Type B pancreatic cell (in vitro differentiated cells): Measurements from ENCODE around the gene HCFC1. TPM values are rescaled to one million over a fixed set of nuclear protein-coding genes. Genes with fewer than 3 reads are reported as not detected.
A peak's percentile ranks its signal among the peaks of the same experiment; 100 is the strongest.

Experiments
- DNase-seq: peaks from one replicate; pipeline ENCODE4 v3.0.0; 2021; ENCODE audit warnings: mixed read lengths; ENCODE audit not compliant: unreplicated experiment; ENCODE audit errors: extremely low spot score
- H3K27ac Mint-ChIP-seq: 2 replicates; pipeline ENCODE4 v1.8.0; 2021; ENCODE audit warnings: mild to moderate bottlenecking, mixed read lengths
- H3K27me3 Mint-ChIP-seq: 2 replicates; pipeline ENCODE4 v1.8.0; 2021; ENCODE audit warnings: mixed read lengths
- H3K36me3 Mint-ChIP-seq: 2 replicates; pipeline ENCODE4 v1.8.0; 2021; ENCODE audit warnings: mixed read lengths
- H3K4me1 Mint-ChIP-seq: one replicate; pipeline ENCODE4 v1.8.0; 2021; ENCODE audit warnings: mixed read lengths; ENCODE audit not compliant: unreplicated experiment
- H3K4me3 Mint-ChIP-seq: 2 replicates; pipeline ENCODE4 v1.8.0; 2021; ENCODE audit warnings: mild to moderate bottlenecking, mixed read lengths
- H3K9me3 Mint-ChIP-seq: 2 replicates; pipeline ENCODE4 v1.8.0; 2021; ENCODE audit warnings: mixed read lengths
- CTCF ChIP-seq: fragments of 200-600 bp; sonication (generic); conservative IDR thresholded peaks from 2 replicates; pipeline ENCODE4 v1.5.0; 2021; ENCODE audit warnings: antibody characterized with exemption, mild to moderate bottlenecking
- total RNA-seq: library from RNA; stranded (reverse); gene quantifications from 2 replicates; pipeline ENCODE4 v1.2.1, GENCODE V29; 2021; ENCODE audit warnings: low replicate concordance

The HCFC1 gene
- total RNA-seq, 1 donor from 2014 or later = 98.0 TPM

GRCh38 chrX:154011376-154012335 lies 40.0 kb upstream of the HCFC1 start:
- Mint-ChIP-seq H3K27ac (no peak overlapping the region), H3K4me1 (no peaks in the 10 kb centered on the region), H3K36me3 (peaks cover 5% of the 10 kb centered on the region), H3K9me3 (no peaks in the 10 kb centered on the region), H3K27me3 (no peaks in the 10 kb centered on the region), H3K4me3 (no peak overlapping the region)
- no peak for TF ChIP-seq CTCF
- DNase-seq = no peak

DNA sequence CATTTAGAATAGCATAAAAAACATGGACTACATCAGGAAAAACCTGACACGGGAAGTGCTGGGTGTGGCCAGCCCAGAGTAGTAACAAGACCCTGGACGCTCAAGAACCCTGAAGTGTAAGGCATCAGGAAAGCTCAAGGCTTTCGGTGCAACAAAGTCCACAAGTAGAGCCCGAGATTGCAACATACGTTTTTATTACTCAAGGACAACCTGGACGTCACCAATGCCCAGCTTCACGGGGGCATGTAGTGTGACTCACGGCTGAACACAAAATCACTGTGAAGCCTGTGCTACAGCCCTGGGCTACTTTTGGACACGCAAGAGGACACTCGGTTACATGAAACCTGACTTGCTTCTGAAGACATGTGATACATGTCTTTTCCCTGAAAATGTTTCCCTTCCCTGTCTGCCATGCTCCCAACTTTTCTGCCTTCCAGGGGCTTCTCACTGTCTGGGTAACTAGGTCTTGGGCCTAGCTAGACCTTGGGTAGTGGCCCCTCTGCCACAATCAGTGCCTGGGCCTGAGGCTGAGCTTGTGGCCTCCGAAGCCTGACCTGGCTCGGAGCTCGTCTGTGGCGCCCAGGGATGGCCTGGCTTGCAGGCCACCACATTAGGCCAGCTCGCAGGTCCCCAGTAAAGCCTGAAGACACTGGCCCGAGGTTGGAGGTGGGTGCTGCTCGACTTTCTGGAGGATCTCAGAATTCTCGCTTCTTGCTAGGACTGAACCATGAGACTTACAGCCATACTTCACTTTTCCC lies 38.9 kb upstream of the HCFC1 start:
- no peaks in the 10 kb centered on the region for H3K9me3 Mint-ChIP-seq
- TF ChIP-seq CTCF = no peak
- H3K4me3 Mint-ChIP-seq = no peak overlapping the region
- peaks cover 5% of the 10 kb centered on the region for H3K36me3 Mint-ChIP-seq
- no peaks in the 10 kb centered on the region for H3K4me1 Mint-ChIP-seq
- H3K27me3 Mint-ChIP-seq = no peaks in the 10 kb centered on the region
- H3K27ac Mint-ChIP-seq = no peak overlapping the region
- no peak for DNase-seq

DNA sequence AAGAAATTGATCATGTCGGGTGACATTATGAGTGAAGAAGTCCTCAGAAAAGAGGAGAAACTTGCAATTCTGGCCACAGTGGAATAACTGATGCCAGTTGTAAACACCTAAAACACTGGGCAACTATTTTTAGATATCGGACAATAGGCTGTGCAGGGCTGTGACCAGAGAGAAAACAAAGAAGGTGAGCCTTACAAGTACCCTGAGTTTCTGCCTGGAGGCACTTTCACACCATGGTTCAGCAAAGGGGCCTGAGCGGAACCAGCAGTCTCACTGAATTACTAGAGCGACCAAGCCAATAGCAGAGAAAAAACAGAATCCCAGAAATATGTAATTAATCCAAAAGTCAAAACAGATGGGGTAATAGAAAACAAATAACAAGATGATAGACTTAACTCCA lies 36.9 kb upstream of the HCFC1 start:
- no peak for DNase-seq
- no peak overlapping the region for H3K27ac Mint-ChIP-seq
- H3K9me3 Mint-ChIP-seq = no peaks in the 10 kb centered on the region
- peaks cover 5% of the 10 kb centered on the region for H3K36me3 Mint-ChIP-seq
- no peak for TF ChIP-seq CTCF
- no peaks in the 10 kb centered on the region for H3K27me3 Mint-ChIP-seq
- H3K4me1 Mint-ChIP-seq = peaks cover 5% of the 10 kb centered on the region
- no peak overlapping the region for H3K4me3 Mint-ChIP-seq

- Mint-ChIP-seq H3K9me3 (no peaks in the 10 kb centered on the region), H3K36me3 (peaks cover 5% of the 10 kb centered on the region), H3K27me3 (no peaks in the 10 kb centered on the region)
These were observed 35.3 kb upstream of the HCFC1 start for GRCh38 chrX:154006947-154007346.

GRCh38 chrX:154004315-154004714 lies 32.7 kb upstream of the HCFC1 start:
- peaks cover 8% of the 10 kb centered on the region for H3K36me3 Mint-ChIP-seq
- H3K27ac Mint-ChIP-seq = peak overlapping the region; percentile 0
- no peaks in the 10 kb centered on the region for H3K9me3 Mint-ChIP-seq
- no peak for DNase-seq
- H3K4me3 Mint-ChIP-seq = no peak overlapping the region
- no peaks in the 10 kb centered on the region for H3K27me3 Mint-ChIP-seq
- TF ChIP-seq CTCF = no peak
- H3K4me1 Mint-ChIP-seq = peaks cover 10% of the 10 kb centered on the region

More at GRCh38 chrX:154006947-154007346, 35.3 kb upstream of the HCFC1 start:
- no peak for TF ChIP-seq CTCF
- DNase-seq = no peak
- peaks cover 5% of the 10 kb centered on the region for H3K4me1 Mint-ChIP-seq
- H3K27ac Mint-ChIP-seq = no peak overlapping the region
- H3K4me3 Mint-ChIP-seq = no peak overlapping the region
